Right ventricle myocardium superior (tissue), 1 donor: ENCODE data around the gene TRPC6. TPM values are rescaled to one million over a fixed set of nuclear protein-coding genes. Genes with fewer than 3 reads are reported as not detected.

ENCODE experiments used
- ATAC-seq: fragments of 200-7000 bp; cut with Tn5 transposase; one replicate; pipeline ENCODE4 v1.9.1; 2020; ENCODE audit warnings: mild to moderate bottlenecking; ENCODE audit not compliant: poor library complexity
- DNase-seq: peaks from one replicate; pipeline ENCODE4 v3.0.0-alpha.2; 2020
- intact Hi-C: fragments of 100-400 bp; cut with DNase I; formaldehyde crosslinking; loops from one replicate; pipeline ENCODE4 v1.11.2; 2022
- long read RNA-seq: library from polyadenylated mRNA; unstranded; transcript quantifications from one replicate; pipeline ENCODE4 v2.0.0, GENCODE V29; 2021
- total RNA-seq: library from RNA; stranded (reverse); fragmentation: NEBNext Ultra II Directional; extraction: Animal tissue kit (Norgen Biotek cat#: 25700); gene quantifications from one replicate; pipeline ENCODE4 v1.2.1, GENCODE V29; 2021
- donor health status: DM: no; HTN: yes; CAD: no; lungs with severe emphysema.

Gene TRPC6
- 0.16 TPM for total RNA-seq
- long read RNA-seq, result 0 reads

GRCh38 chr11:101583251-101584128, at the start of gene TRPC6:
Gene TRPC6, minus strand, starts transcription at chr11:101584007. Its CDS starts 504 bp downstream, at chr11:101583503.
- peak; percentile 66 for ATAC-seq
- intact Hi-C loops, result no loop called here
- peak; percentile 50 for DNase-seq

DNA sequence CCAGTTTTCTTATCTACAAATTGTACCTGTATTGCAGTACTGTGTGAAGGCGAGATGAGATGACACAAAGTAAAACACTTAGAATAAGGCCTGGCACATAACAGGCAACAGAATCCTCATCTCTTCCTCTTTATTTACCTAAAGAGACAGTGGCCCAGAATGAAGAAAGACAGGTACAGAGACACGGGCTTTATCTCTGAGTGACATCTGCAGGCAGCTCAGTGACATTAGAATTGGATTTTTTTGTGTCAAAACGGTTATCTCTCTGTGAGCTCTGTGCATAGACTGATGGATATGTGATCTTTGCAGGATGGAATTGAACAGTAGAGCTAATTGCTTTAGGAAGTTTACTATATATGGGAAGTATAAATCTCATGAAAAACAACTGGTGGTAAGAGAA, 36.2 kb upstream of the TRPC6 start:
- intact Hi-C loops, result no loop called here

DNA sequence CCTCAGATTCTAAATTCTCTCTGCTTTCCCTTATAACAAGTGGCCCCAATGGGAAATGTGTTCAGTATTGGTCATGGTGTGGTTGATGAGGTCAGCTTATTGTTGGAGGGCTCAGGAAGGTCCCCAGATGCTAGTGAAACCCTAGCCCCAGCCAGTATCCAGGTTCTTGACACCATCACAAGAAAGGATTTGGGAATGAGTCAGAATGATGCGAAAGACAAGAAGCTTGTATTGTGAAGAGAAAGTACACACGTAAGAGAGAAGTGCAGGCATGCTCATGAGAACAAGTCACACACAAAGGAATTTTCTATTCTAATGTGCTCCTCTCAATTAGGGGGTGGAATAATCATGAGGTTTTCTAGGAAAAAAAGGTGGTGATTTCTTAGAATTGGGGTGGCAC, 34.9 kb upstream of the TRPC6 start:
- intact Hi-C loops, result no loop called here
- ATAC-seq (no peak), DNase-seq (no peak)

More for the DNA sequence above, 36.2 kb upstream of the TRPC6 start:
- DNase-seq (no peak), ATAC-seq (no peak)

DNA sequence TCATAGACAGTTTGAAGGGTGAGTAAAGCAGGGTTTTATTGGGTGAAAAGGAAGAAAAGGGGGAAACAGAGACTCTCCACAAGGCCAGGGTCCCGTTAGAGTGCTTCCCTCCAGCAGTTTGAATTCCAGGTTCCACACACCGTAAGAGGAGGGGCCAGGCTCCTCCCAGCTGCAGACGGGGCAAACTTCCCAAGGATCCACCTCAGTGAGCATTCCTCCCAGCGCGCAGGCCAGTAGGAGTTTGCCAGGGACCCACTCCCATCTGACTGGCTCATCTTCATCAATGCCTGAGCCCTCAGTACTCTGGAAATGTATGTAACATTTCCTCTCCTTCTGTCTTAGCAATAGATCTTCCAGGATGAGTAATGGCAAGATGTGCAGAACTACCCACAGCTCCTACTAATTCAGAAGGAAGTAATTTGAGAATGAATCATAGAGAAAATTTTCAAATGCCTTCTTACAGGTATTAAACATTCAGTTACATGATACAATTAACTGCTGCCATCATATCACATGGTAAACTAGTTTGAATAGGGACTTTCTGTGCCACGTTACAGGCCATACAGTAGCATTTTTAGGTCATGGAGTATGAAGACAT, 34.0 kb upstream of the TRPC6 start:
- no peak for DNase-seq

DNA sequence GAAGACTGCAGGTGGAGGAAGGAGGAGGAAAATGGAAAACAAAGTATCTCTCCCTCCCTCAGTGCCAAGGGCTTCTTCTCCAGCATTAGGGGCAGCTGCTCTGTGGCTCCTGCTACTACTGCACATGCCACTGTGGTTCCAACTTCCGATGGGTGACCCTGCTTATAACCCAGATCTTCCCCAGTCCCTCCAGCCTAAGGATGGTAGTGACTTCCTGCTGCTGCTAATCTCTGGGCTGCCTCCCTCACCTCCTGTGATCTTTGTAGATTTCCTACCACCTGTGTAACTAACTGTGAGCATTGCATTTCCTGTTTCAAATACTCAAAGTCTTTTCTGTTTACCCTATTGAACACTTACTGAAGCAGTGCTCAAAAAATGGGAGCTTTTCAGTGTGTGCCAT, 28.7 kb upstream of the TRPC6 start:
- intact Hi-C loops, result no loop called here
- ATAC-seq (no peak), DNase-seq (no peak)

More for the DNA sequence above, 34.0 kb upstream of the TRPC6 start:
- no peak for ATAC-seq
- intact Hi-C loops, result no loop called here

GRCh38 chr11:101600924-101601323, 17.1 kb upstream of the TRPC6 start:
- DNase-seq, result no peak
- no peak for ATAC-seq
- intact Hi-C loops, result no loop called here

GRCh38 chr11:101586965-101587364, 3.2 kb upstream of the TRPC6 start:
- ATAC-seq, result no peak
- intact Hi-C loops, result no loop called here
- no peak for DNase-seq

DNA sequence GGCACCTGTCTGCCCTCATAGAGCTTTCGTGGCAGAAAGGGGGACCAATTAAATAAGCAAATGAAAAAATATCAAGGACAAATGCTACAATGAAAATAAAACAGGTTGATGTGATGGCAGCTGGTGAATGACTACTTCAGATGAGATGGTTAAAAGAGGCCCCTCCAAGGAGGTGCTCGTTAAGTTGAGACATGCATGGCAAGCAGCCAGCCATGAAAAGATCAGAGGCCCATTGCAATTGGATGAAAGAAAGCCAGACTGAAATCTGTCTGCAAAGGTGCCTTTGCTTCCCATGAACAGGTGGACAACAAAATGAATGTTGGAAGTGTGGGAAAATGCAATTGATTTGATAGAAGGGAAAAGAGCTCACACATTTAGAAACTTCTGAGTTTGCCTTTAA, 848 bp upstream of the TRPC6 start:
- DNase-seq (no peak), ATAC-seq (no peak)
- intact Hi-C loops, result no loop called here

DNA sequence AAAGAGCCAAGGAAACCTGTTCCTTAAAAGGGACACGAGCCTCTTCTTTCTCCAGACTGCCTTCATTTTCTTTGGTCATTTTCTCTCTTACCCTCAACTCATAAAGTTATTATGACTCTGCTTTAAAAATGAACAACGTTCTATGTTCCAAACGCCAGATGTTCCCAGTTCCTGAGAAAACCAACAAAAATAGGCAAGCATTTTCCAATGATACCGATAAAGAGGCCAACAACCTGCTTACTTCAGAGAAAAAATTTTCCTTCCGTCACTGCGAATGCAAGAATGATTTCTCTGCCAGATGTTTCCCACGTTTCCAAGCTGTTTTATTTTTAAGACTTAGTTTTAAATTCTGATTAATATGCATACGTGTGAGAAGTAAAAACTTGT, 315 bp upstream of the TRPC6 start:
- no peak for DNase-seq
- ATAC-seq, result no peak
- intact Hi-C loops, result no loop called here

DNA sequence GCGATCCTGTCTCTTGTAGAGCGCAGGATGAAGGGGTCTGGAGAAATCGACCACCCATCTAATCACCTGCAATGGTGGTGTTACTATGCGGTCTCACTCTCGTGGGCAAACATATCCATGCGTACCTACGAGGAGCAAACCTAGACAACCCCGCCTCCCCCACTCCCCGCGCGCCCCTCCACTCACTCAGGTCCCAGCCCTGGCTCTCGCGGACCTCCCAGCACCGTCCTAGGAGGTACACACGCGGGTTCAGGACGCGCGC, 887 bp downstream of the TRPC6 start:
- intact Hi-C loops, result no loop called here
- ATAC-seq, result no peak
- DNase-seq, result no peak

GRCh38 chr11:101582236-101582988, 1.4 kb downstream of the TRPC6 start:
- intact Hi-C loops, result no loop called here
- ATAC-seq (peak; percentile 27), DNase-seq (no peak)

DNA sequence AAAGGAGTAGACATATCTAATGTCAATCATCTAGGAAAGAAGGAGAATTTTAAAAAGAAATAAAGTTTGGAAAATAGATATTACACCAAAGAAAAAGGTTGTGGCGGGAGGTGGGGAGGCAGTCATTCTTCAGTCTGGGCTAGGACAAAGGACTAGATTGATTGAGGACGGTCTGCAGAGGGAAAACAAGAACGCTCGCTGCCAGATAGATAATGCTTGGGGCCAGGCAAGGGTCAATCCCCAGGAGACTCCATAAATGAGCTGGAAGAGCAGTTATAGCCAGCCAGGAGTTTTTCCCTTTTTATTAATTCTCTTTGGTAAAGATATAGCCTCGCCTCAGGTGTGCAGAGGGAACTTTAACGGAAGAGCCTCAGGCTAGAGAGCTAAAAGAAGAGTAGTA, 6.3 kb downstream of the TRPC6 start:
- intact Hi-C loops, result no loop called here
- no peak for ATAC-seq
- no peak for DNase-seq

GRCh38 chr11:101576456-101576855, 7.4 kb downstream of the TRPC6 start:
- no peak for ATAC-seq
- intact Hi-C loops, result no loop called here
- no peak for DNase-seq

- ATAC-seq (no peak), DNase-seq (no peak)
- intact Hi-C loops, result no loop called here
These were observed 8.9 kb downstream of the TRPC6 start for GRCh38 chr11:101574886-101575285.

GRCh38 chr11:101567071-101567470, 16.7 kb downstream of the TRPC6 start:
- intact Hi-C loops, result no loop called here
- no peak for DNase-seq
- ATAC-seq, result no peak

DNA sequence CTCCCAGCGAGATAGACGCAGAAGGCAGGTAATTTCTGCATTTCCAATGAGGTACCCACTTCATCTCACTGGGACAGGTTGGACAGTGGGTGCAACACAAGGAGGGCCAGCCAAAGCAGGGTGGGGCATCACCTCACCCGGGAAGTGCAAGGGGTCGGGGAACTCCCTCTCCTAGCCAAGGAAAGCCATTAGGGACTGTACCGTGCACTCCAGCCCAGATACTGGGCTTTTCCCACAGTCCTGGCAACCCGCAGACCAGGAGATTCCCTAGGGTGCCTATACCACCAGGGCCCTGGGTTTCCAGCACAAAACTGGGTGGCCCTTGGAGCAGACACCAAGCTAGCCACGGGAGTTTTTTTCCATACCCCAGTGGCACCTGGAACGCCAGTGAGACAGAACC, 17.2 kb downstream of the TRPC6 start:
- intact Hi-C loops, result no loop called here
- DNase-seq (no peak), ATAC-seq (no peak)

DNA sequence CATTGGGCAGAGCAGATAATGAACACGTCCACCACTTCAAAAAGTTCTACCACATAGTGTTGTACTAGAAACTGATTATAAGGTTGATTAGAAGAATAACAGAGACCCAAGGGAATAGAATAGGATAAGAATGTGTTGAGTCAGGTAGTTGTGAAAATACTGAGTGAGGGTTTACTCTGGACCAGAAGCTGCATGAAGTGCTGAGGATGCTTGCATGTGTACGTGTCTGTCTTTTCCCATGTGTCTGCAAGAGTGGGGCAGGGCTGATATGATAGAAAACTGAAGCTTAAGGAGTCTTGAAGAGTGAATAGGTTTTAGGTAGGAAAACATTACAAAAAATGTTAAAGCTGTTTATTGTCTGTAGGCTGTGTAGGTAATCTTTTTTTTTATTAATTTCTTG, 20.6 kb downstream of the TRPC6 start:
- DNase-seq, result no peak
- no peak for ATAC-seq
- intact Hi-C loops, result no loop called here

DNA sequence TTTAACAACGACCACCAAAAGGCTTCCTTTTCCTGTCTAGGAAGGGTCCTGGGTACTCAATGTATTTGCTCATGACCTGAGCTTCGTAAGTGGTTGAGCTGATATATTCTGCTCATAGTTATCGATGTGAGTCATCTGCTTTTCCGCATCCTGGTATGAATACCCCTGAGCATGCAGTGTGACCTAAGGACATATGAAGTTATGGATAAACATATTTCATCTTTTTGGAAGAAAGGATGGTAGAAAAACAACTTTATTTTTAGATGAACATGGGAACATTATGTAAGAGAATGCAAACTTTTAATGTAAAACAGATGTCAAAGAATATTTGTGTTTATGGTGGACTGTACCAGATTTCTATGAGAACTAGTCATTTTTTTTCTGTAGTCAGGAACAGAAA, 28.4 kb downstream of the TRPC6 start:
- DNase-seq (no peak), ATAC-seq (no peak)
- intact Hi-C loops, result no loop called here

GRCh38 chr11:101553891-101554292, 29.9 kb downstream of the TRPC6 start:
- no peak for ATAC-seq
- DNase-seq, result no peak
- intact Hi-C loops, result no loop called here

DNA sequence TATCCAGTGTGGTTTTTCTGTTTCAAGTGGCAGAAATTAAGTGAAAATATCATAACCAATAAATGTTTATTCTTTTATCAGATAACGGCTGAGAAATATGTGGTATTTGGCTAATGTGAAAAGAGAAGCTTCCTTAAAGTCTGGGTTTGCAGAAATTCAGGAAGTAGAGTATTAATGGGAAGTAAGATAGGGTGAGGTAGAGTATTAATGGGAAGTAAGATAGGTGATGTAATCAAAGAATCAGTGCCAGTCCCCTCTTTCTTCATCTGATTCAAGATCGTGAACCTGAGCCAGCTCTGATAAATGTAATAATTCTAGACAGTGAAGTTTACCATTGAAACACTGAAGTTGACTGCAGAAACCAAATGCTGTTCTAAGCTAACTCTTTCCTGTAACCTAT, 30.9 kb downstream of the TRPC6 start:
- no peak for DNase-seq
- no peak for ATAC-seq

More for the DNA sequence above, 30.9 kb downstream of the TRPC6 start:
- intact Hi-C loops, result no loop called here
